Testis (tissue), 3 donors: ENCODE data around the gene ARMC3. TPM values are rescaled to one million over a fixed set of nuclear protein-coding genes. Genes with fewer than 3 reads are reported as not detected.

Experiments used
- DNase-seq: peaks from one replicate; pipeline ENCODE4 v3.0.0-alpha.2; 2019
- H3K27ac ChIP-seq, 2 donors: fragments of 200-600 bp; sonication (generic); one replicate each; pipeline ENCODE4 v1.5.1; 2019
- H3K27me3 ChIP-seq: fragments of 200-600 bp; sonication (generic); one replicate; pipeline ENCODE4 v1.5.1; 2019
- H3K36me3 ChIP-seq: fragments of 200-600 bp; sonication (generic); one replicate; pipeline ENCODE4 v1.5.1; 2017; ENCODE audit warnings: low read depth; ENCODE audit errors: missing control alignments
- H3K4me1 ChIP-seq: fragments of 200-600 bp; sonication (generic); one replicate; pipeline ENCODE4 v1.5.1; 2019
- H3K4me3 ChIP-seq, 2 donors: fragments of 200-600 bp; sonication (generic); one replicate each; pipeline ENCODE4 v1.5.1; 2017 to 2019
- H3K9me3 ChIP-seq: fragments of 200-600 bp; sonication (generic); one replicate; pipeline ENCODE4 v1.5.1; 2017
- CTCF ChIP-seq, 3 experiments: fragments of 450-650 bp in 2 of 3; fragments of 200-600 bp in 1 of 3; sonication (generic) in 1 of 3; IDR thresholded peaks; one replicate each; pipeline ENCODE4 v1.5.1; 2016 to 2019; ENCODE audit warnings: antibody characterized with exemption in 3 of 3, mild to moderate bottlenecking in 2 of 3, moderate library complexity in 1 of 3
- POLR2A ChIP-seq: fragments of 450-650 bp; IDR thresholded peaks from one replicate; pipeline ENCODE4 v1.6.1; 2017; ENCODE audit warnings: antibody characterized with exemption, mild to moderate bottlenecking, moderate library complexity
- WGBS, 2 donors: methylation state at CpG; one replicate each; pipeline ENCODE4 v1.1.5; 2018; 5-methylcytosine and 5-hydroxymethylcytosine counted together
- intact Hi-C: fragments of 100-400 bp; cut with DNase I; formaldehyde crosslinking; loops from one replicate; pipeline ENCODE4 v1.15.1; 2023; ENCODE audit warnings: low total_unique reads
- polyA plus RNA-seq: library from polyadenylated mRNA; stranded (reverse); fragments of 350-450 nt; fragmentation: Illumina TruSeq; extraction: RNeasy Lipid Tissue Mini Kit (QIAGEN cat#74804); gene quantifications from one replicate; pipeline ENCODE4 v1.2.3, GENCODE V29; 2014; ENCODE audit warnings: low read depth, low replicate concordance; ENCODE audit not compliant: insufficient read depth
- total RNA-seq, 2 donors: library from RNA; depleted of rRNA; stranded (reverse); fragments of >200 nt; gene quantifications; one replicate each; pipeline ENCODE4 v1.2.3, GENCODE V29; 2016

The ARMC3 gene
- total and polyA plus RNA-seq, 3 donors from 2014 or later: 20.3 to 63.9 (median 39.2) TPM

DNA sequence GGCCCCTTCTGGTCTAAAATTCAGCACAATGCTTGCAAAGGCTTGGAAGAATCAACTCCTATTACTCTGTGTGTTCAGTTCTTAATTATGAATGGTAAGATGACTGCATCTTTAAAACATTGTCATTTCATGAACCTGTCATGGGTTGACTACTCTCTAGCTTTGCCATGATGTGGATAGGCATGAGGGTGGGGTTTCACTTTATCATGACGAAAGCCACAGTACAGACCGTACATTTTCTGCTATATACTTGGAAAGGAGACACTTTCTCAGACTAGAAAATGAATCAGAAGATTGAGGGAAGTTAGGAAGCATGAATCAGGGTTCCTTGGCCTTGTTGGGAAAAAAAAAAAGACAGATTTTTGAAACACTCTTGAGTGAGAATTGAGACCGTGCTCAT, 147.8 kb downstream of the ARMC3 start:
- DNase-seq: no peak
- no peak overlapping the region for H3K4me3 ChIP-seq
- no peaks in the 10 kb centered on the region for H3K36me3 ChIP-seq
- 89 to 95% methylated on average over 3 of the region's 3 CpGs for WGBS, 2 donors
- H3K27me3 ChIP-seq: no peaks in the 10 kb centered on the region
- TF ChIP-seq POLR2A (no peak), CTCF (IDR thresholded peaks at IDR 0.05) (no peak)
- H3K27ac ChIP-seq: no peak overlapping the region
- H3K4me1 ChIP-seq: no peaks in the 10 kb centered on the region
- no peaks in the 10 kb centered on the region for H3K9me3 ChIP-seq
- intact Hi-C loops: no loop called here

DNA sequence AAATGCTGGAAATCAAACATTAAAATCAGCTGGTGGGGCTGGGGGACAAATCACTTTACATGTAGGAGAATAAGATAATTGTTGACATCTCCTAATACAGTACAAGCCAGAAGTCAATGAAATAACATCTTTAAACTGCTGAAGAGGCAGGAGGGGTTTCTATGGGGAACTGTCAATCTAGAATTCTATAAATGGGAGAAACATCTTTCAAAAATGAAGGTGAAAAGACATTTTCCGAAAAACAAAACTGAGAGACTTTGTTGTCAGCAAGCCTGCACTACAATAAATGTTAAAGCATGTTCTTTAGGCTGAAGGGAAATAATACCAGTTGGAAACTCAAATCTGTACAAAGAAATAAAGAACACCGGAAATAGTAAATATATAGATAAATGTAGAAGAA, 150.3 kb downstream of the ARMC3 start:
- 90 to 97% methylated on average over 2 of the region's 2 CpGs for WGBS, 2 donors
- intact Hi-C loops: no loop called here

GRCh38 chr10:23079700-23080099, 151.8 kb downstream of the ARMC3 start:
- Histone ChIP-seq H3K27me3 (no peaks in the 10 kb centered on the region), H3K4me1 (no peaks in the 10 kb centered on the region), H3K27ac (no peak overlapping the region), H3K4me3 (no peak overlapping the region), H3K36me3 (no peaks in the 10 kb centered on the region), H3K9me3 (no peaks in the 10 kb centered on the region)
- TF ChIP-seq CTCF (IDR thresholded peaks at IDR 0.05) (no peak), POLR2A (no peak)
- intact Hi-C loops: no loop called here
- DNase-seq: no peak
- WGBS, 2 donors: 45 to 62% methylated on average over 4 of the region's 4 CpGs

More for the DNA sequence above, 150.3 kb downstream of the ARMC3 start:
- no peak for TF ChIP-seq CTCF (IDR thresholded peaks at IDR 0.05)
- no peak for TF ChIP-seq POLR2A
- DNase-seq: no peak
- Histone ChIP-seq H3K36me3 (no peaks in the 10 kb centered on the region), H3K9me3 (no peaks in the 10 kb centered on the region), H3K27ac (no peak overlapping the region), H3K27me3 (no peaks in the 10 kb centered on the region), H3K4me3 (no peak overlapping the region), H3K4me1 (no peaks in the 10 kb centered on the region)

DNA sequence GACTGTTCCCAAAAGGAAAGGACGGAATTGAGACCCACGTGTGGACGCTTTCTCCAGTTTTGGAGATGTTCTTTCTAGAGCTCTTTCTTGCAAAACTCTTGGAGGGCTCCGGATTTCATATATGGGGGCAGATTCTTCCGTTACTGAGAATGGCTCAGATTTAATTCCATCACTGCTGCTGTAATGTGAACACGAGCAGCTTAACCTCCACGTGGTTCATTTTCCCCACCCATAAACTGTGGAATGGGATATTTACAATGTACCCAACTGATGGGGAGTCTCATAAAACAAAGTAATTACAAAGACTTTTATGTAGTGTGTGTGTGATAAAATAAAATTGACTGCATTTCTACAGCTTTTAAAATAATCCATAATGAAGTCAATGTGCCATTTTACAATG, 152.4 kb downstream of the ARMC3 start:
- no peak overlapping the region for H3K27ac ChIP-seq

More for the DNA sequence above, 152.4 kb downstream of the ARMC3 start:
- Histone ChIP-seq H3K27me3 (no peaks in the 10 kb centered on the region), H3K4me1 (no peaks in the 10 kb centered on the region), H3K36me3 (no peaks in the 10 kb centered on the region), H3K4me3 (no peak overlapping the region), H3K9me3 (no peaks in the 10 kb centered on the region)
- WGBS, 2 donors: 61 to 67% methylated on average over 7 of the region's 7 CpGs
- no peak for TF ChIP-seq POLR2A
- no peak for TF ChIP-seq CTCF (IDR thresholded peaks at IDR 0.05)
- DNase-seq: no peak
- intact Hi-C loops: no loop called here
